Loucy (cell line): ENCODE measurements around the gene MTMR3.
A peak's percentile ranks its signal among the peaks of the same experiment; 100 is the strongest.

Experiments used
- H2AFZ ChIP-seq: fragments of 200-600 bp; sonication (generic); 2 replicates; pipeline ENCODE4 v1.6.0; 2016; ENCODE audit warnings: antibody characterized with exemption, mild to moderate bottlenecking, low read length, moderate library complexity
- H3F3A ChIP-seq: fragments of 200-600 bp; 2 replicates; pipeline ENCODE4 v1.6.0; 2016; ENCODE audit warnings: antibody characterized with exemption, low read depth, mild to moderate bottlenecking
- H3K27me3 ChIP-seq: fragments of 200-600 bp; sonication (generic); 2 replicates; pipeline ENCODE4 v1.6.1; 2014; ENCODE audit warnings: low read length, mild to moderate bottlenecking; ENCODE audit not compliant: insufficient read depth, poor library complexity, severe bottlenecking
- H3K36me3 ChIP-seq: fragments of 200-600 bp; sonication (generic); 2 replicates; pipeline ENCODE4 v1.6.1; 2016; ENCODE audit warnings: low read length; ENCODE audit not compliant: insufficient read depth
- H3K4me1 ChIP-seq: fragments of 200-600 bp; sonication (generic); 2 replicates; pipeline ENCODE4 v1.5.1; 2014; ENCODE audit warnings: low read length, mild to moderate bottlenecking; ENCODE audit not compliant: insufficient read depth, poor library complexity, severe bottlenecking
- H3K4me2 ChIP-seq: fragments of 200-600 bp; sonication (generic); 2 replicates; pipeline ENCODE4 v1.6.0; 2014; ENCODE audit warnings: antibody characterized with exemption, low read length, low read depth, mild to moderate bottlenecking; ENCODE audit not compliant: poor library complexity, severe bottlenecking
- H3K4me3 ChIP-seq: fragments of 200-600 bp; sonication (generic); 2 replicates; pipeline ENCODE4 v1.5.1; 2014; ENCODE audit warnings: low read length, mild to moderate bottlenecking, mixed read lengths; ENCODE audit not compliant: poor library complexity, severe bottlenecking
- H3K79me2 ChIP-seq: fragments of 200-600 bp; sonication (generic); 2 replicates; pipeline ENCODE4 v1.6.1; 2014; ENCODE audit warnings: low read length; ENCODE audit not compliant: insufficient read depth
- H3K9ac ChIP-seq: fragments of 200-600 bp; sonication (generic); 2 replicates; pipeline ENCODE4 v1.6.0; 2014; ENCODE audit warnings: mild to moderate bottlenecking, low read depth, low read length, moderate library complexity; ENCODE audit not compliant: poor library complexity, severe bottlenecking
- H3K9me2 ChIP-seq: fragments of 200-600 bp; sonication (generic); replicated peaks from 2 replicates; pipeline ENCODE4 v1.6.1; 2016; ENCODE audit warnings: low read depth, low read length, mixed read lengths
- H3K9me3 ChIP-seq: fragments of 200-600 bp; sonication (generic); 2 replicates; pipeline ENCODE4 v1.6.1; 2014; ENCODE audit warnings: mild to moderate bottlenecking, antibody characterized with exemption, low read length, low read depth; ENCODE audit not compliant: insufficient read depth
- H4K20me1 ChIP-seq: fragments of 200-600 bp; sonication (generic); 2 replicates; pipeline ENCODE4 v1.6.0; 2014; ENCODE audit warnings: antibody characterized with exemption, low read length, mild to moderate bottlenecking; ENCODE audit not compliant: insufficient read depth, poor library complexity, severe bottlenecking
- CTCF ChIP-seq: fragments of 200-600 bp; sonication (generic); conservative IDR thresholded peaks from 2 replicates; pipeline ENCODE4 v1.5.1; 2014; ENCODE audit warnings: mild to moderate bottlenecking, antibody characterized with exemption, low read length
- EZH2phosphoT487 ChIP-seq: fragments of 200-600 bp; IDR thresholded peaks from 2 replicates; pipeline ENCODE4 v1.6.1; 2018; ENCODE audit warnings: antibody characterized with exemption, mild to moderate bottlenecking, moderate library complexity, borderline replicate concordance

The MTMR3 gene

GRCh38 chr22:30041475-30041874 is 158.5 kb downstream of the MTMR3 start:
- no peaks in the 10 kb centered on the region for H3K27me3 ChIP-seq
- H3K36me3 ChIP-seq, result no peaks in the 10 kb centered on the region
- no peaks in the 10 kb centered on the region for H3K9me2 ChIP-seq
- H2AFZ ChIP-seq, result no peak overlapping the region
- H3K9ac ChIP-seq, result no peak overlapping the region
- no peaks in the 10 kb centered on the region for H3K9me3 ChIP-seq
- no peak overlapping the region for H3K4me3 ChIP-seq
- TF ChIP-seq CTCF (no peak), EZH2phosphoT487 (no peak)
- H3K79me2 ChIP-seq, result no peaks in the 10 kb centered on the region
- peaks cover 18% of the 10 kb centered on the region for H3K4me1 ChIP-seq
- H3K4me2 ChIP-seq, result no peak overlapping the region
- H3F3A ChIP-seq, result no peaks in the 10 kb centered on the region
- no peaks in the 10 kb centered on the region for H4K20me1 ChIP-seq

- Histone ChIP-seq H4K20me1 (no peaks in the 10 kb centered on the region), H3K9ac (no peak overlapping the region), H3K4me1 (peaks cover 19% of the 10 kb centered on the region), H3K4me2 (no peak overlapping the region), H3K4me3 (no peak overlapping the region), H3K27me3 (no peaks in the 10 kb centered on the region), H3K9me2 (no peaks in the 10 kb centered on the region), H3K9me3 (no peaks in the 10 kb centered on the region), H3F3A (no peaks in the 10 kb centered on the region), H2AFZ (no peak overlapping the region), H3K79me2 (no peaks in the 10 kb centered on the region), H3K36me3 (no peaks in the 10 kb centered on the region)
- TF ChIP-seq CTCF (no peak), EZH2phosphoT487 (no peak)
These were observed 158.9 kb downstream of the MTMR3 start for GRCh38 chr22:30041881-30042280.

GRCh38 chr22:30043161-30043560 is 160.2 kb downstream of the MTMR3 start:
- Histone ChIP-seq H2AFZ (no peak overlapping the region), H3K79me2 (no peaks in the 10 kb centered on the region), H3K4me3 (no peak overlapping the region), H3K36me3 (no peaks in the 10 kb centered on the region), H3F3A (no peaks in the 10 kb centered on the region), H3K27me3 (no peaks in the 10 kb centered on the region), H3K9me3 (no peaks in the 10 kb centered on the region), H3K4me1 (peaks cover 27% of the 10 kb centered on the region), H3K9ac (no peak overlapping the region), H3K4me2 (peak overlapping the region; percentile 37), H4K20me1 (no peaks in the 10 kb centered on the region), H3K9me2 (no peaks in the 10 kb centered on the region)
- no peak for TF ChIP-seq EZH2phosphoT487
- TF ChIP-seq CTCF, result no peak
